Stomach smooth muscle (tissue), 2 donors: ENCODE measurements around the gene PRKCQ.
A peak's percentile ranks its signal among the peaks of the same experiment; 100 is the strongest.

Source experiments
- H3K27ac ChIP-seq: one replicate; pipeline ENCODE4 v1.7.0; 2013; ENCODE audit warnings: mild to moderate bottlenecking, low read length, inconsistent platforms
- H3K27me3 ChIP-seq, 2 donors: one replicate each; pipeline ENCODE4 v1.7.0; 2013; ENCODE audit warnings: low read length in 2 of 2; ENCODE audit not compliant: insufficient read depth in 2 of 2, control insufficient read depth in 1 of 2
- H3K36me3 ChIP-seq, 2 donors: one replicate each; pipeline ENCODE4 v1.7.0; 2013; ENCODE audit warnings: low read length in 2 of 2; ENCODE audit not compliant: control insufficient read depth in 2 of 2, insufficient read depth in 2 of 2
- H3K4me1 ChIP-seq: one replicate; pipeline ENCODE4 v1.7.0; 2013; ENCODE audit warnings: low read length; ENCODE audit not compliant: control insufficient read depth, insufficient read depth
- H3K4me3 ChIP-seq, 2 donors: one replicate each; pipeline ENCODE4 v1.7.0; 2013; ENCODE audit warnings: low read length in 2 of 2
- H3K9ac ChIP-seq, 2 donors: one replicate each; pipeline ENCODE4 v1.7.0; 2013; ENCODE audit warnings: low read length in 2 of 2, mild to moderate bottlenecking in 1 of 2
- H3K9me3 ChIP-seq, 2 donors: one replicate each; pipeline ENCODE4 v1.7.0; 2013; ENCODE audit warnings: low read length in 2 of 2; ENCODE audit not compliant: control insufficient read depth in 2 of 2
- donor health status: healthy.
- donor health status: Pancreatic carcinoma.

Gene PRKCQ

DNA sequence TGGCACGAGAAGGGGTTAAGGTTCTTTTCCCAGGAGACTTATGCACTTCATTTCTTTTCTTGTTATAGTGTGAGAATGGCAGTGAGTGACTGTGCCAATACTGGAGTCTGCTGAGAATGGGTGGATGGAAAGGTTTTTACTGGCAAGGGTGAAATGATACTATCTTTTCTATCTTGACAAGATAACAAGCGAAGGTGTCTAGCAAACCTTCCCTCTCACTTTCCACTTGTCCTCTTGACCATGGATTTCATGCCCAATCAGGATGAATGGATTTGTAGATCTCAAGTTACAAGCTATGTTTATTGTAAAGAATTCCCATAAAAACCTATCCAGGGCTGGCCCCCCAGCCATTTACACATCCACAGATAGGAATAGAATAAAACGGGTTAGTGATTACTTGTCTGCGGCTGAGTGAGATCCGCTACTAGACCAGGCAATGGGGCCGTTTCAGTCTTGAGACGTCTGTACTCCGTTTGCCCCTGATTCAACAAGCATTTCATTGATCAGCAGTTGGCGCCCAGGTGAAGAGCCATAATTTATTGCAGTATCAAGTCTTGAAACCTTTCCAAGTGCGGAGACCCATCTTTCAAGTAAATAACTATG is 152.6 kb downstream of the PRKCQ start:
- Histone ChIP-seq H3K36me3 (no peaks in the 10 kb centered on the region), H3K9me3 (no peaks in the 10 kb centered on the region), H3K27me3 (peaks cover 0 to 5% of the 10 kb centered on the region in 2 donors), H3K27ac (no peak overlapping the region), H3K9ac (no peak overlapping the region), H3K4me3 (no peak overlapping the region), H3K4me1 (peaks cover 11% of the 10 kb centered on the region)

DNA sequence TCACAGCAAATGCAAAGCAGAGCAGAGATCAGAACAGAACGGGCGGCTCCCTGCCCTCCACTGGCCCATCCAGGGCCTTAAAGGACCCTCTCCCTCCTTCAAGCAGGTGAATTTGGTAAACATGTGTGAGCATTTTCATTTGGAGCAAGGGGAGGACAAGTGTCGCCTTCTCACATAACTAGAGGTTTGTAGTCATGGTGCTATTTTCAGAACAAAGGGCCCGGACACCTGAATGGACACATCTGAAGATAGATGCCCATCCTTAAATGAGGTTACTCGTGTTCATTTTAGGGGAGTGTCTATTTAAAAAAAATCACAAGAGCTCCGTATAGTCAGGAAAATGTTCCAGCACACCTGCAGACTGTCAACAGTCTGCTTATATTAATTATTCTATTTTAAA is 153.8 kb downstream of the PRKCQ start:
- Histone ChIP-seq H3K36me3 (no peaks in the 10 kb centered on the region), H3K9ac (no peak overlapping the region), H3K9me3 (no peaks in the 10 kb centered on the region), H3K4me3 (no peak overlapping the region), H3K4me1 (peaks cover 5% of the 10 kb centered on the region), H3K27ac (no peak overlapping the region), H3K27me3 (peaks cover 0 to 5% of the 10 kb centered on the region in 2 donors)

DNA sequence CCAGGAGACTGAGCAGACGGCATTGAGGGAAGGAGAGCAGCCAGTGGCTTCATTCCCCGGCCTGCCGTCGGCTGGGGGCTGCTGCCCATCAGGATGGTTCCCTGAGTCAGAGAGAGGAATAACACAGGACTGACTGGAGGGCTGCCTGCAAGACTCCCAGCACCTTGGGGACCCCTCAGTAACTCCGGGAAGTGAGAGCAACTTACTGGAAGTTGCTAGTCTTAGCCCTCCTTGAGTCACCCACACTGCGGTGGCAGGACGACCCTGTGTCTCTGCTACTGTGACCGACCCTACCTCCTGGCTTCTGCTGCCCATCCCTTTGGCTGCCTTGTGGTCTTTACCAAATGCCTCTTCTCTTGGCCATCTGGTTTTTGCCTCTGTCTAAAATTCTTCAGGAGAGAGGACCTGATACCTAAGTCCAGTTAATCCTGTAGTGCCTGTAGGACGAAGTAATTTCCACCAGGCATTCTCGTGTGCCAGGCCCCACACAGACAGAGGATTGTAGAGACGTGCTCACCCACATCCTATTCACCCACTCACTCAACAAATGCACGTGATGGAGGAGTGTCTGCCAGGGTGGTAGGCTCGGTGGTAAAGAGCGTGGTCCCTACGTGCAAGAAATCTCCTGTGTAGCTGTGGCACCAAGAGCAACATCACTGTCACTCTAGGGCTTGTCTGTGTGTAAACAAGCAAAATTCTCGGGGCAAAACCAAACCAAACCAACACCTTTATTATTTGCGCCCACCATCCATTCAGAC is 156.5 kb downstream of the PRKCQ start:
- no peaks in the 10 kb centered on the region for H3K36me3 ChIP-seq
- H3K9me3 ChIP-seq, result no peaks in the 10 kb centered on the region
- H3K4me3 ChIP-seq, result no peak overlapping the region
- H3K9ac ChIP-seq, result no peak overlapping the region
- no peak overlapping the region for H3K27ac ChIP-seq
- peaks cover 0 to 5% of the 10 kb centered on the region in 2 donors for H3K27me3 ChIP-seq
- no peaks in the 10 kb centered on the region for H3K4me1 ChIP-seq

DNA sequence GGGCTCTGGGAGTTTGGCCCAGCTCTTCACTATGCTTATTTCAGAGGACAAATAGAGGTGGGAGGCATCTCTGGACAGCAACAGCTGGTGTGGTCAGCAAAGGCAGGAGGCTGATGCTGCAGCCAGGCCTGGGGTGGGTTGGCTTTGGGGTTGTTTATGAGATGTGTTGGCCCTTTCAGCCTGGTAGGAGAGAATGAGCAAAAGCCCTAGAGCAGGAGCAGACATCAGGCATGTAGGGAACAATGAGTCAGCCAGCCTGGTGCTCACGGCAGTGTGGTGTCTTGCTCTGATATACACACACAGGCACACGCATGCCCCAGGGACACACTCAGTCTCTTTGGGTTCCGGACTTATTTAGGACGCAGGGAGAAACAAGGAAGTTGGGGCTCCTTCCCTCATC is 157.1 kb downstream of the PRKCQ start:
- Histone ChIP-seq H3K36me3 (no peaks in the 10 kb centered on the region), H3K9ac (no peak overlapping the region), H3K4me1 (no peaks in the 10 kb centered on the region), H3K27me3 (peaks cover 0 to 5% of the 10 kb centered on the region in 2 donors), H3K9me3 (no peaks in the 10 kb centered on the region), H3K27ac (no peak overlapping the region), H3K4me3 (no peak overlapping the region)

DNA sequence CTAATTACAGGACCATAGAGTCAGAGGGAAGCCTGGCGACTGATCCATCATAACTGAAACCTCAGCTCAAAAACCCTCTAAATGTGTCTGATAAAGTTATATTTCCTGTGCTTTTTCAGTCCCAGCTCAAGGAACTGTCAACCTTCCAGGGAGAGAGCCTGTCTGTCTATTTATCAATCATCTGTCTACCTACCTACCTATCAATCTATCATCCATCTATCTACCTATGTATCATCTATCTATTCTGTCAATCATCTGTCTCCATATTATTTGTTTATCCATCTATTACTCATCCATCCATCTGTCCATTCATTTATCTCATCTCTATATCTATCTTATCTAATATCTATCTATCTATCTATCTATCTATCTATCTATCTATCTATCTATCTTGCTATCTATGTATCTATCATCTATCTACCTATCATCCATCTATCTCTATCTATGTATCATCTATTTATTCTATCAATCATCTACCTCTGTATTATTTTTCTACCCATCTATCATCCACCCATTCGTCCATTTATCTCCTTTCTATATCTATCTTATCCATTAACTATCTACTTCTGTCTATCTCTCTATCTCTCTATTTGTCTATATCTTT is 161.4 kb downstream of the PRKCQ start:
- no peaks in the 10 kb centered on the region for H3K36me3 ChIP-seq
- H3K9ac ChIP-seq, result no peak overlapping the region
- H3K4me3 ChIP-seq, result no peak overlapping the region

DNA sequence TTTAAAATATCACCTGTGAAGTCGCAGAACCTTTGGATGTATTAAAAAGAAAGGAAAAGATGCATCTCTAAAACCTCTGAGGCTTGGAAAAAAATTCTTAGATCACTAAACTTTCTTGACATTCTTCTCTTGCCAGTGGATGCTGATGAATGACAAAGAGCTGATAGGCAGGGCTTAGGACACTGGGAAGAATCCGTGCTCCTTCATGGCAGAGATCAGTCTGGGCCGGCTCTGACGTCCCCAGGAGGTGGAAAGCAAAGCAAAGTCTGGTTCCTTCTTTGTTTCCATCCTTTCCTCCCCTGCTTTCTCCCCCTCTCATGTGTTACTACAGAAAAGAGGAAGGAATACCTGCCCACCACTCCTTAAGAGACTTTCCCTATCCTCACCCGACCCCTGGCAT is 161.9 kb downstream of the PRKCQ start:
- H3K9me3 ChIP-seq, result no peaks in the 10 kb centered on the region
- H3K4me1 ChIP-seq, result no peaks in the 10 kb centered on the region
- H3K36me3 ChIP-seq, result no peaks in the 10 kb centered on the region
- H3K27me3 ChIP-seq, result peaks cover 0 to 2% of the 10 kb centered on the region in 2 donors
- no peak overlapping the region for H3K9ac ChIP-seq
- H3K4me3 ChIP-seq, result no peak overlapping the region
- no peak overlapping the region for H3K27ac ChIP-seq

More for the DNA sequence above, 161.4 kb downstream of the PRKCQ start:
- no peaks in the 10 kb centered on the region for H3K9me3 ChIP-seq
- no peaks in the 10 kb centered on the region for H3K4me1 ChIP-seq
- H3K27ac ChIP-seq, result no peak overlapping the region
- H3K27me3 ChIP-seq, result peaks cover 0 to 2% of the 10 kb centered on the region in 2 donors

DNA sequence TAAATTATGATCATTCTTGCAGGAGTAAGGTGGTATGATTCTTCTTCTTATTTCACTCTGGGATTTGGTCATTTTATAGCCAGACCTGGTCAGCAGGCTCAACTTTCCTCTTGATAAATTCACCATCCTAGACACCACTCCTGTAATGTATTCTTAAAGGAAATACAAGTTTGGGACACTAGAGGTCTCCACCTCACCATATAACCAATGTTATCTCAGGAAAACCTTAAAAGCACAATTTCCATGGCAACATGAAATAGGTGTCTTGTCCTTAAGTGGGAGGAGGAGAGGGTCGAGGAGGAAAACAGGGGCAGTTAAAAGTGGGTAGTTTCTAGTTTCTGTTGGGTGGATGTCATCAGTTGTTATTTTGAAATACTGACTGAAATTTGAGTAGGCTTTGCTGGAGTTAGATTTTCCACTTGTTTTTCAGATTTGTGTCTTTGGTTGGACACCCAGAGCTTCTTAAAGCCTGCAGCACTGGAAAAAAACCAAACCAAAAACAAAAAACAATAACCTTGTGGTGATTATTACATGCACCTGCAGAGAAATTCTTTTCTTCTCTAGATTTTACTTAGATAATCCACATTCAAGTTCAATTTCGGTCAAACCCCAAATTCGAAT is 163.1 kb downstream of the PRKCQ start:
- H3K27me3 ChIP-seq, result peaks cover 0 to 2% of the 10 kb centered on the region in 2 donors
- no peak overlapping the region for H3K27ac ChIP-seq
- H3K9me3 ChIP-seq, result no peaks in the 10 kb centered on the region
- H3K36me3 ChIP-seq, result no peaks in the 10 kb centered on the region
- H3K9ac ChIP-seq, result no peak overlapping the region
- no peak overlapping the region for H3K4me3 ChIP-seq
- H3K4me1 ChIP-seq, result no peaks in the 10 kb centered on the region

DNA sequence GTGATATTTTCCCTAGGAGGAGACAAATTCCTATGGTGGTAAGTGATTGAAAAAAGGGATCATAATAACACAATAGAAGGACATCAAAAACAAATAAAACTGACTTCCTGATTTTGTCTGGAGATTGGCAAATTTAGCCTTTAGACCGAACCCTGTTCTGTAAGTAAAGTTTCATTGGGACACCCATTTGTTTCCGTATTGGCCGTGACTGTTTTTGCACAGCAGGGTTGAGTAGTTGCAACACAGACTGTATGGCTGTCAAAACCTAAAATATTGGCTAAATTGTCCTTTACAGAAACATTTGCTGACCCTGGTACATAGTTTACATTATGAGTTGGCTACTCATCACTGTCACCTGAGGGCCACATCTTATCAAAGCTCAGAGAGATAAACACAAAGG is 168.6 kb downstream of the PRKCQ start:
- no peaks in the 10 kb centered on the region for H3K36me3 ChIP-seq
- H3K9ac ChIP-seq, result no peak overlapping the region
- H3K27me3 ChIP-seq, result no peaks in the 10 kb centered on the region
- no peak overlapping the region for H3K4me3 ChIP-seq
- H3K4me1 ChIP-seq, result peaks cover 10% of the 10 kb centered on the region
- H3K27ac ChIP-seq, result no peak overlapping the region
- H3K9me3 ChIP-seq, result no peaks in the 10 kb centered on the region

DNA sequence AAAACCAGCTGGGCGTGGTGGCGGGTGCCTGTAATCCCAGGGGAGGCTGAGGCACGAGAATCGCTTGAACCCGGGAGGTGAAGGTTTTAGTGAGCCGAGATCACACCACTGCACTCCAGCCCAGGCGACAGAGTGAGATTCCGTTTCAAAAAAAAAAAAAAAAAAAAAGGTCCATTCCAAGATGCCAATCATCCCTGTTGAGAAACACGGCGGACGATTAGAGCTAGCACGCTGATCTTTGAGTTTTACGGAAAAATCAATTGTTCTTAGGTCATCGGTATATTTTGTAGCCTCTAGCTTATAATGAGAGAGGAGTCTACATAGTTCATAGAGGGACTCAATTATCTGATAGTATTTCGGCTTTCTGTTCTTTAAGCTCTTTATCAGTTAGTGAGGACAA is 169.2 kb downstream of the PRKCQ start:
- no peaks in the 10 kb centered on the region for H3K36me3 ChIP-seq
- H3K4me3 ChIP-seq, result no peak overlapping the region
- H3K27me3 ChIP-seq, result no peaks in the 10 kb centered on the region
- H3K27ac ChIP-seq, result peak overlapping the region; percentile 33
- peaks cover 10% of the 10 kb centered on the region for H3K4me1 ChIP-seq
- no peaks in the 10 kb centered on the region for H3K9me3 ChIP-seq
- no peak overlapping the region for H3K9ac ChIP-seq

DNA sequence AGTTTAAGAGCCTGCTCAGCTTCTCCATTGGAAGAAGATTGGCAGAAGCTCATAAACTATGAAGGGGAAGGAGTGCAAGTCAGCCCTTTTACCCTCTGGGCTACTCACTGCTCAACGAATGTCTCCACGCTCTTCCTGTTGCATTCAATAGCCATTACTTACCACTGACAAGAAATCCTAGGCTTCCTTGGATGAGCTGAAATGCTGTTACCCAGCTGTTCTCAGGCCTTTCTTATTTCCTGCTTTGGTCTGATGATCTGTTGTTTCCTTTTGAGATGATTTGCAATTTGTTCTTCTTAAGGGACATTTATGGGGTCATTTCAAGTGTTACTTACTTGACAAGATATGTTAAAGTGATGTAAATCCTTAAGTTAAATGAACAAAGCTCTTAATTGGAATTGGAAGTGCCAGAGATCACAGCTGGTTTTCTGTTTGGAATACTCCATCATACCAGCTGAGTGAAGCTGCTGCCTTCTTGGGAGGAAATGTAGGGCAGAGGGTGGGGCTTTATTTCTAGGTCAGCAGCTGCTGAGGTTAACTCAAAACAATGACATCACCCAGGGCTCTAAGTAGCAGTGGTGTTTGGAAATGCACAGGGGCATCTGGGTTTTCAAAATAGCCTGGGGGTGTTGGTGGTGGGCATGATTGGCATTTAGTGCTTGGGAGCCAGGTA is 170.0 kb downstream of the PRKCQ start:
- H3K4me3 ChIP-seq, result peak overlapping the region in 1 of 2 donors; percentile 10
- no peak overlapping the region for H3K9ac ChIP-seq
- H3K36me3 ChIP-seq, result no peaks in the 10 kb centered on the region
- H3K4me1 ChIP-seq, result peaks cover 10% of the 10 kb centered on the region
- H3K9me3 ChIP-seq, result no peaks in the 10 kb centered on the region
- no peaks in the 10 kb centered on the region for H3K27me3 ChIP-seq
- peak overlapping the region; percentile 33 for H3K27ac ChIP-seq
